Mesothelial cell of epicardium (in vitro differentiated cells): ENCODE results near the gene CYP2W1. TPM values are rescaled to one million over a fixed set of nuclear protein-coding genes. Genes with fewer than 3 reads are reported as not detected.

Source experiments
- DNase-seq, 2 experiments: peaks; one replicate each; pipeline ENCODE4 v3.0.0; 2021; ENCODE audit warnings: low spot score in 2 of 2; ENCODE audit not compliant: unreplicated experiment in 2 of 2
- H3K27ac Mint-ChIP-seq: 2 replicates; pipeline ENCODE4 v1.8.0; 2021; ENCODE audit warnings: mixed read lengths
- H3K27me3 Mint-ChIP-seq: 2 replicates; pipeline ENCODE4 v1.8.0; 2021; ENCODE audit warnings: low read depth, mixed read lengths
- H3K36me3 Mint-ChIP-seq: 2 replicates; pipeline ENCODE4 v1.8.0; 2021; ENCODE audit warnings: mixed read lengths
- H3K4me1 Mint-ChIP-seq: 2 replicates; pipeline ENCODE4 v1.8.0; 2021; ENCODE audit warnings: mixed read lengths
- H3K4me3 Mint-ChIP-seq: 2 replicates; pipeline ENCODE4 v1.8.0; 2021; ENCODE audit warnings: mild to moderate bottlenecking, moderate library complexity, mixed read lengths
- H3K9me3 Mint-ChIP-seq: 2 replicates; pipeline ENCODE4 v1.8.0; 2021; ENCODE audit warnings: mixed read lengths
- CTCF ChIP-seq: fragments of 200-600 bp; sonication (generic); IDR thresholded peaks from one replicate; pipeline ENCODE4 v1.5.0; 2021; ENCODE audit warnings: antibody characterized with exemption; ENCODE audit not compliant: unreplicated experiment
- total RNA-seq: library from RNA; stranded (reverse); gene quantifications from 3 replicates; pipeline ENCODE4 v1.2.1, GENCODE V29; 2021

The CYP2W1 gene
- total RNA-seq, 1 donor from 2014 or later = 5.6 TPM

- no peak for TF ChIP-seq CTCF
- Mint-ChIP-seq H3K9me3 (no peaks in the 10 kb centered on the region), H3K36me3 (no peaks in the 10 kb centered on the region), H3K4me1 (peaks cover 9% of the 10 kb centered on the region), H3K27ac (no peak overlapping the region), H3K27me3 (no peaks in the 10 kb centered on the region), H3K4me3 (no peak overlapping the region)
- no peak for DNase-seq
Measured at GRCh38 chr7:984361-985126, 1.6 kb downstream of the CYP2W1 start.

GRCh38 chr7:985127-985416 lies 2.1 kb downstream of the CYP2W1 start:
- peaks cover 9% of the 10 kb centered on the region for H3K4me1 Mint-ChIP-seq
- H3K27me3 Mint-ChIP-seq = no peaks in the 10 kb centered on the region
- H3K4me3 Mint-ChIP-seq = no peak overlapping the region
- no peak for TF ChIP-seq CTCF
- no peak overlapping the region for H3K27ac Mint-ChIP-seq
- H3K9me3 Mint-ChIP-seq = no peaks in the 10 kb centered on the region
- H3K36me3 Mint-ChIP-seq = no peaks in the 10 kb centered on the region
- no peak for DNase-seq

- peaks cover 9% of the 10 kb centered on the region for H3K4me1 Mint-ChIP-seq
- no peak overlapping the region for H3K4me3 Mint-ChIP-seq
- TF ChIP-seq CTCF = no peak
- H3K36me3 Mint-ChIP-seq = no peaks in the 10 kb centered on the region
- H3K27ac Mint-ChIP-seq = no peak overlapping the region
- H3K27me3 Mint-ChIP-seq = no peaks in the 10 kb centered on the region
- DNase-seq = no peak
- no peaks in the 10 kb centered on the region for H3K9me3 Mint-ChIP-seq
Measured at GRCh38 chr7:985915-986741, 3.1 kb downstream of the CYP2W1 start.

GRCh38 chr7:986766-987751 lies 4.1 kb downstream of the CYP2W1 start:
- no peaks in the 10 kb centered on the region for H3K9me3 Mint-ChIP-seq
- H3K27me3 Mint-ChIP-seq = no peaks in the 10 kb centered on the region
- no peak overlapping the region for H3K4me3 Mint-ChIP-seq
- no peak overlapping the region for H3K27ac Mint-ChIP-seq
- peaks cover 9% of the 10 kb centered on the region for H3K4me1 Mint-ChIP-seq
- DNase-seq = no peak
- no peak for TF ChIP-seq CTCF
- H3K36me3 Mint-ChIP-seq = no peaks in the 10 kb centered on the region

GRCh38 chr7:987909-988308 lies 4.9 kb downstream of the CYP2W1 start:
- Mint-ChIP-seq H3K27me3 (no peaks in the 10 kb centered on the region), H3K4me1 (peaks cover 4% of the 10 kb centered on the region), H3K4me3 (no peak overlapping the region), H3K36me3 (no peaks in the 10 kb centered on the region), H3K27ac (no peak overlapping the region), H3K9me3 (no peaks in the 10 kb centered on the region)
- TF ChIP-seq CTCF = no peak
- DNase-seq = no peak
